ENCODE measurements around the gene ZNF121.
A peak's percentile ranks its signal among the peaks of the same experiment; 100 is the strongest.
"Not testable (repeated sequence)": the region's sequence is repeated elsewhere in the genome, so short reads cannot be mapped to it uniquely, and the experiment has no call there.

Gene ZNF121

DNA sequence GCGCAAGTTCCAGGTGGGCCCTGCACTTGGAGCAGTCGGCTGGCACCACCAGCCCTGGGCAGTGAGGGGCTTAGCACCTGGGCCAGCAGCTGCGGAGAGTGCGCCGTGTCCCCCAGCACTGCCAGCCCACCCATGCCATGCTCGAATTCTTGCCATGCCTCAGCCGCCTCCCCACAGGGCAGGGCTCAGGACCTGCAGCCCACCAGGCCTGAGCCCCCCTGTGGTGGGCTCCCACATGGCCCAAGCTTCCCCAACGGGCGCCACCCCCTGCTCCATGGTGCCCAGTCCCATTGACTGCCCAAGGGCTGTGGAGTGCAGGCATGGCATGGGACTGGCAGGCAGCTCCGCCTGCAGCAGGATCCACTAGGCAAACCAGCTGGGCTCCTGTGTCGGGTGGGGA is 36.4 kb downstream of the ZNF121 start:
- DNase-seq (ENCODE audit: extremely low read depth, insufficient read length) = no peak
- TF ChIP-seq, protein P1, sequence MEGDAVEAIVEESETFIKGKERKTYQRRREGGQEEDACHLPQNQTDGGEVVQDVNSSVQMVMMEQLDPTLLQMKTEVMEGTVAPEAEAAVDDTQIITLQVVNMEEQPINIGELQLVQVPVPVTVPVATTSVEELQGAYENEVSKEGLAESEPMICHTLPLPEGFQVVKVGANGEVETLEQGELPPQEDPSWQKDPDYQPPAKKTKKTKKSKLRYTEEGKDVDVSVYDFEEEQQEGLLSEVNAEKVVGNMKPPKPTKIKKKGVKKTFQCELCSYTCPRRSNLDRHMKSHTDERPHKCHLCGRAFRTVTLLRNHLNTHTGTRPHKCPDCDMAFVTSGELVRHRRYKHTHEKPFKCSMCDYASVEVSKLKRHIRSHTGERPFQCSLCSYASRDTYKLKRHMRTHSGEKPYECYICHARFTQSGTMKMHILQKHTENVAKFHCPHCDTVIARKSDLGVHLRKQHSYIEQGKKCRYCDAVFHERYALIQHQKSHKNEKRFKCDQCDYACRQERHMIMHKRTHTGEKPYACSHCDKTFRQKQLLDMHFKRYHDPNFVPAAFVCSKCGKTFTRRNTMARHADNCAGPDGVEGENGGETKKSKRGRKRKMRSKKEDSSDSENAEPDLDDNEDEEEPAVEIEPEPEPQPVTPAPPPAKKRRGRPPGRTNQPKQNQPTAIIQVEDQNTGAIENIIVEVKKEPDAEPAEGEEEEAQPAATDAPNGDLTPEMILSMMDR (IDR thresholded peaks at IDR 0.05; ENCODE audit: insufficient read depth, low read length, poor library complexity, severe bottlenecking) = no peak
- H3K27me3 ChIP-seq (replicated peaks; ENCODE audit: control insufficient read depth, insufficient read depth, low read length) = no peaks in the 10 kb centered on the region
- H3K4me3 ChIP-seq (replicated peaks; ENCODE audit: low read depth, low read length) = no peak overlapping the region
- no peaks in the 10 kb centered on the region for H3K36me3 ChIP-seq (ENCODE audit: control insufficient read depth, insufficient read depth, low read length)

- H3K4me3 ChIP-seq (replicated peaks; ENCODE audit: low read depth, low read length) = not testable (repeated sequence)
These were observed 43.0 kb downstream of the ZNF121 start for GRCh38 chr19:9541281-9541680.

DNA sequence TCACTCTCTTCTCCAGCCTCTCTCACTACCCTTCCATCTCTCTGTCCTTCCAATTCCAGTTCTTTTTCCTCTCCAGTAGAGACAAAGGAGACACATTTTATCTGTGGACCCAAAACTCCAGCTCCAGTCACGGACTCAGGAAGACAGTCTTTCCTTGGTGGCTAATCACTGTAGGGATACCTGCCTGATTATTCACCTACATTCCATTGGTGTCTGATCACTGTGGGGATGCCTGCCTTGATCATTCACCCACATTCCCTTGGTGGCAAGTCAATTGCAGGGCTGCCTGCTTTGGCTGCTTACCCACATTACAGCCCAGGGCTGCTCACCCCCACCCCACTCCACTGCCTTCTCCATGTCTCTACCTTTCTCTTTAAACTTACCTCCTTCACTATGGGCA is 44.4 kb downstream of the ZNF121 start:
- DNase-seq (ENCODE audit: extremely low read depth, insufficient read length); H3K4me3 ChIP-seq (replicated peaks; ENCODE audit: low read depth, low read length); H3K27me3 ChIP-seq (replicated peaks; ENCODE audit: control insufficient read depth, insufficient read depth, low read length); H3K36me3 ChIP-seq (ENCODE audit: control insufficient read depth, insufficient read depth, low read length): not testable (repeated sequence)

More at GRCh38 chr19:9541281-9541680, 43.0 kb downstream of the ZNF121 start:
- not testable (repeated sequence) for H3K27me3 ChIP-seq (replicated peaks; ENCODE audit: control insufficient read depth, insufficient read depth, low read length); H3K36me3 ChIP-seq (ENCODE audit: control insufficient read depth, insufficient read depth, low read length); DNase-seq (ENCODE audit: extremely low read depth, insufficient read length)

- DNase-seq (ENCODE audit: extremely low read depth, insufficient read length); H3K27me3 ChIP-seq (replicated peaks; ENCODE audit: control insufficient read depth, insufficient read depth, low read length); H3K36me3 ChIP-seq (ENCODE audit: control insufficient read depth, insufficient read depth, low read length); H3K4me3 ChIP-seq (replicated peaks; ENCODE audit: low read depth, low read length): not testable (repeated sequence)
These were observed 45.1 kb downstream of the ZNF121 start for GRCh38 chr19:9539201-9539600.

DNA sequence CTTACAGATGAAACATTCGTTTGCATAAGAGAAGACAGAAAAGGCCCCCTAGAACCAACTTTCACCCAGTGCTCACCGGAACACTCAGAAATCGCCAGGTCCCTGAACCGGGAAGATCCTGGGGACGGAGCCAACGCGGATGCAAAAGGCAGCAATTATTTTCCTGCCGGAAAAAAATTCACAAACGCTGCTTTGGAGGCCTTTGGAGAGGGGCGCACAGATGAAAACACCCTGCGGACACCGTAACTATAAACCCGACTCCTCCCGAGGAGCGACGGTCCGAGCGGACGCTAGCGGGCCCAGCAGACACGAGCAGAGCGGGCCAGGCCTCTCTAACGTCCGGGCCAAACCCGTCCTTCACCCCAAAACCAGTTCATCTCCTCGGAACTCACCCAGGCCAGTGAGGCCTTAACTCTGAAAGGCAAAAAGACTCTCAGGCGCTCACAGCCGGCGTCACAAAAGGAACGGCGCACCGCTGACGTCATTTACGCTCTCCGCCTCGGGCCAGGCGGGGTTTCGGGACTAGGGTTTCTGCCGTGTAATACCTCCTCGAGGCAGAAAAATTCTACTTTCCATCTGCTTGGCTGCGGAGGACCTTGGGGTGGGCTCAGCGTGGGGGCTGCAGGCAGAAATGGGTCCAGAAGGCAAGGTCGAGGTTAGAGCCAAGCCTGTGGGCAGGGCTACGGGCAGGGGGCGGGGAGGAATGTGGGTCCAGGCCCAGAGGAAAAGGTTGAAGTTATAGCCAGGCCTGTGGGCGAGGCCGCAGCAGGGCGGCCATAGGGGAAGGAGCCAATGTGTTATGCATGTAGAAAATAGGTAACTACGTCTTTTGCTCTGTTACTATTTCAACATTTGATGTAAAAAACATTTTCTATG is 45.9 kb downstream of the ZNF121 start, which contains the start of gene ZNF426:
Gene ZNF426, minus strand, starts transcription at position 463 of the 876 bp plus-strand sequence. CDS start 2,413 bp downstream, outside the sequence.
- peak; percentile 87 for DNase-seq (ENCODE audit: extremely low read depth, insufficient read length)
- peak within 1 kb of the TSS; percentile 88 for H3K4me3 ChIP-seq (replicated peaks; ENCODE audit: low read depth, low read length)
- H3K36me3 ChIP-seq (ENCODE audit: control insufficient read depth, insufficient read depth, low read length) = peaks cover 11% of the 10 kb centered on the region
- TF ChIP-seq, protein P1 (IDR thresholded peaks at IDR 0.05; ENCODE audit: insufficient read depth, low read length, poor library complexity, severe bottlenecking) = no peak
- H3K27me3 ChIP-seq (replicated peaks; ENCODE audit: control insufficient read depth, insufficient read depth, low read length) = no peaks in the 10 kb centered on the region

- Histone ChIP-seq H3K4me3 (replicated peaks; ENCODE audit: low read depth, low read length) (no peak overlapping the region), H3K27me3 (replicated peaks; ENCODE audit: control insufficient read depth, insufficient read depth, low read length) (no peaks in the 10 kb centered on the region), H3K36me3 (ENCODE audit: control insufficient read depth, insufficient read depth, low read length) (peaks cover 20% of the 10 kb centered on the region)
- no peak for DNase-seq (ENCODE audit: extremely low read depth, insufficient read length)
- TF ChIP-seq, protein P1 (IDR thresholded peaks at IDR 0.05; ENCODE audit: insufficient read depth, low read length, poor library complexity, severe bottlenecking) = no peak
These were observed 48.4 kb downstream of the ZNF121 start for GRCh38 chr19:9535934-9536333.

- DNase-seq (ENCODE audit: extremely low read depth, insufficient read length) = no peak
- peaks cover 38% of the 10 kb centered on the region for H3K36me3 ChIP-seq (ENCODE audit: control insufficient read depth, insufficient read depth, low read length)
- no peaks in the 10 kb centered on the region for H3K27me3 ChIP-seq (replicated peaks; ENCODE audit: control insufficient read depth, insufficient read depth, low read length)
- TF ChIP-seq, protein P1 (IDR thresholded peaks at IDR 0.05; ENCODE audit: insufficient read depth, low read length, poor library complexity, severe bottlenecking) = no peak
- H3K4me3 ChIP-seq (replicated peaks; ENCODE audit: low read depth, low read length) = no peak overlapping the region
These were observed 52.4 kb downstream of the ZNF121 start for GRCh38 chr19:9531933-9532332.

Measured in GM06990 (cell line).